NOMO-1 treated with dmso at 0.1 percent for 144 hours (cell line): Measurements from ENCODE around the gene WSCD2.

ENCODE experiments used
- DNase-seq: peaks from one replicate; lab custom pipeline; 2025; ENCODE audit not compliant: unreplicated experiment; lab: John Stamatoyannopoulos, UW

Gene WSCD2

DNA sequence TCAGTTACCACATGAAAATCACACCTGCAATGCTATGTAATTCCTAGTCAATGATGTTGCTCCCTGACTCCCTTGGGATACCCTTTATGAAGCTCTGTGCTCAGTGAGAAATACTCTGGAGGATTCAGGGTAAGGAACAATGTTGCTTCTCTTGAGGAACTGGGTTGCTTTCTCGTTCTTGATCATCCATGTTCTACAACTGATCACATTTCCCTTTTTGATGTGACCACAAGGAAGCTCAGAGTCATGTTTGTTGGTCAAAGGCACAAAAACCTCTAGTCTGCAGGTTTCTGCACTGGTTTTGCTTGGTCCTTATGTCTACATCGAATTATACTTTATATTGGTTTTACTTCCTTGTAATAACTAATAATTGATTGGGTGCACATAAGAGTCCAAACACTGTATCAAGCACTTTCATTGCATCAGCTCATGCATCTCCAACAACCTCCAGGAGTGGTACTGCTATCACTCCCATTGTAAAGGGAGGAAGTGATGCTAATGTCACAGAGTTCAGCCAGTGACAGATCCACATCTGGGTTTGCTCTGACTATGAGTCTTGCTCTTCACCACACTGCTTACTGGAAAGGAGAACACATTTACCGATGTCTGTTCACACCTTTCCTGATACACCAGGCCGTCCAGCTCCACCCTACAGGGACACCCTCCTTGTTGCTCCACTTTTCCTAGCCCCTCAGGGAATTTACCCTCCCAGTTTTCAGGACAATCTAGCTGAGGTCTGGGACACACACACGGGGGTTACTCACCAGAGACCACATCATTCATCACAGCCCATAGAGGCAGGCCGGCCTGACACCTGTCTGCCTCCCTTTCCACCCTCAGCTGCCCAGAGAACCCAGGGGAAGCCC, 169.0 kb downstream of the WSCD2 start:
- no peak for DNase-seq

DNA sequence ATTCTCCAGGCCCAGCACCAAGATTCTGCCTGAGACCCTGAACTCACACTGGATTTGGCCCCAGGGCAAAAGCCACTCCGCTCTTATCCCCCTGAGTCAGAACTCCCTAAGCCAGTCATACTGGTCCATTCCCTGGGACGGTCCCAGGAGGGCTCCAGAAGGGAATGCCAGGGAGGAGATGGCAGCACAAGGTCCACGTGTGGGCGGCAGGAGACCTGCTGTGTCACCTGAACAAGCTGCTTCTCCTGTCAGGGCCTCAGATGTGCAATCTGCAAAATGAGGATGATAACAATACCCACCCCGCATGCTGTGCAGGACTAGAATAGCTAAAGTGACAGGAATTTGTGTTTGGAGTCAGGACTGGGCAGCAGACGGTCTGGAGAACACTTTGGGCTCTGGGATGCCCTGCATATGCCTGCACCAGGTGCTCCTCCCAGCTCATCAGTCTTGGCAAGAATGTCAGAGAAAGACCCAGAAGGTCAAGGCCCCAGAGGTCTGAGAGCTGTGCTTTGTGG, 169.7 kb downstream of the WSCD2 start:
- no peak for DNase-seq

DNA sequence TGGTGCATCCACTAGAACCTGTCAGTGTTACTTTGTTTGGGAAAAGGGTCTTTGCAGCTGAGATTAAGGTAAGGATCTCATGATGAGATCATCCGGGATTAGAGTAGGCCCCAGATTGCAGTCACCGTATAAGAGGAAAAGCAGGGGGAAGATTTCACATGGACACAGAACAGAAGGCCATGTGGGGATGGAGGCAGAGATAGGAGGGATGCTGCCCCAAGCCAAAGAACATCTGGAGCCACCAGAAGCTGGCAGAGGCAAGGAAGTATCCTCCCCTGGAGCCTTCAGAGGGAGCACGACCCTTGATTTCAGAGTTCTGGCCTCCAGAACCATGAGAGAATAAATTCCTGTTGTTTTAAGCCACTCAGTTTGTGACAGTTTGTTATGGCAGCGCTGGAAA, 170.4 kb downstream of the WSCD2 start:
- no peak for DNase-seq
